Transverse colon (tissue), 4 donors: Measurements from ENCODE around the gene NUP153. TPM values are rescaled to one million over a fixed set of nuclear protein-coding genes. Genes with fewer than 3 reads are reported as not detected.
"Not testable (repeated sequence)": the region's sequence is repeated elsewhere in the genome, so short reads cannot be mapped to it uniquely, and the experiment has no call there.

ENCODE experiments used
- DNase-seq: peaks from one replicate; pipeline ENCODE4 v3.0.0-alpha.2; 2019
- H3K27ac ChIP-seq, 4 donors: fragments of 200-600 bp; sonication (generic); 2 replicates each; pipeline ENCODE4 v1.5.1; 2016 to 2018; ENCODE audit warnings: inconsistent platforms in 4 of 4
- H3K27me3 ChIP-seq: fragments of 200-600 bp; sonication (generic); 2 replicates; pipeline ENCODE4 v1.5.1; 2017; ENCODE audit warnings: inconsistent platforms
- H3K36me3 ChIP-seq, 4 donors: fragments of 200-600 bp; sonication (generic); 2 replicates each; pipeline ENCODE4 v1.5.1; 2017 to 2019; ENCODE audit warnings: inconsistent platforms in 4 of 4
- H3K4me1 ChIP-seq, 4 donors: fragments of 200-600 bp; sonication (generic); 2 replicates each; pipeline ENCODE4 v1.5.1; 2017 to 2020; ENCODE audit warnings: inconsistent platforms in 4 of 4
- H3K4me3 ChIP-seq, 4 donors: fragments of 200-600 bp; sonication (generic); 1 replicate in 1 of 4; 2 replicates in 3 of 4; pipeline versions ENCODE4 v1.5.1 to v1.6.1; 2017 to 2019; ENCODE audit warnings: inconsistent platforms in 4 of 4
- H3K9me3 ChIP-seq, 2 donors: fragments of 200-600 bp; sonication (generic); 2 replicates each; pipeline ENCODE4 v1.5.1; 2017 to 2019; ENCODE audit warnings: inconsistent platforms in 2 of 2
- EP300 ChIP-seq: sonication (generic); formaldehyde crosslinking; IDR thresholded peaks from one replicate; pipeline ENCODE4 v1.6.1; 2017; ENCODE audit warnings: antibody characterized with exemption, low read depth
- POLR2A ChIP-seq: fragments of 450-650 bp; IDR thresholded peaks from one replicate; pipeline ENCODE4 v1.6.1; 2016; ENCODE audit warnings: antibody characterized with exemption, mild to moderate bottlenecking, moderate library complexity
- POLR2AphosphoS5 ChIP-seq, 3 donors: sonication (generic); formaldehyde crosslinking; IDR thresholded peaks; one replicate each; pipeline ENCODE4 v1.6.1; 2016; ENCODE audit warnings: antibody characterized with exemption in 3 of 3
- WGBS, 2 donors: methylation state at CpG; one replicate each; pipeline ENCODE4 v1.1.5; 2018; ENCODE audit warnings: low coverage in 1 of 2; 5-methylcytosine and 5-hydroxymethylcytosine counted together
- in situ Hi-C, 4 donors: fragments of 200-750 bp; cut with MboI; loops; one replicate each; pipeline versions ENCODE4 v1.15.0 to v1.15.1; 2017; ENCODE audit warnings: low sequenced_read_pairs in 3 of 4, low pct_ligation_motif_present in 1 of 4, low pct_unique_long_range_greater_than_20kb in 1 of 4
- intact Hi-C: fragments of 100-400 bp; cut with DNase I; formaldehyde crosslinking; loops from one replicate; pipeline ENCODE4 v1.15.1; 2023; ENCODE audit warnings: low total_unique reads
- total RNA-seq, 4 donors: library from RNA; depleted of rRNA; stranded (reverse); fragments of >200 nt; gene quantifications; one replicate each; pipeline ENCODE4 v1.1.0, GENCODE V29; 2016
- TF ChIP-seq, protein P1 (sequence below), 5 experiments: fragments of 200-600 bp in 3 of 5; fragments of 450-650 bp in 2 of 5; sonication (generic) in 3 of 5; IDR thresholded peaks; 1 replicate in 2 of 5; 2 replicates in 3 of 5; pipeline ENCODE4 v1.5.1; 2016 to 2017; ENCODE audit warnings: antibody characterized with exemption in 5 of 5, inconsistent platforms in 3 of 5, mild to moderate bottlenecking in 2 of 5, moderate library complexity in 1 of 5

The NUP153 gene
- 10 to 100 TPM; 27.9 to 37.0 (median 32.1) TPM for total RNA-seq

DNA sequence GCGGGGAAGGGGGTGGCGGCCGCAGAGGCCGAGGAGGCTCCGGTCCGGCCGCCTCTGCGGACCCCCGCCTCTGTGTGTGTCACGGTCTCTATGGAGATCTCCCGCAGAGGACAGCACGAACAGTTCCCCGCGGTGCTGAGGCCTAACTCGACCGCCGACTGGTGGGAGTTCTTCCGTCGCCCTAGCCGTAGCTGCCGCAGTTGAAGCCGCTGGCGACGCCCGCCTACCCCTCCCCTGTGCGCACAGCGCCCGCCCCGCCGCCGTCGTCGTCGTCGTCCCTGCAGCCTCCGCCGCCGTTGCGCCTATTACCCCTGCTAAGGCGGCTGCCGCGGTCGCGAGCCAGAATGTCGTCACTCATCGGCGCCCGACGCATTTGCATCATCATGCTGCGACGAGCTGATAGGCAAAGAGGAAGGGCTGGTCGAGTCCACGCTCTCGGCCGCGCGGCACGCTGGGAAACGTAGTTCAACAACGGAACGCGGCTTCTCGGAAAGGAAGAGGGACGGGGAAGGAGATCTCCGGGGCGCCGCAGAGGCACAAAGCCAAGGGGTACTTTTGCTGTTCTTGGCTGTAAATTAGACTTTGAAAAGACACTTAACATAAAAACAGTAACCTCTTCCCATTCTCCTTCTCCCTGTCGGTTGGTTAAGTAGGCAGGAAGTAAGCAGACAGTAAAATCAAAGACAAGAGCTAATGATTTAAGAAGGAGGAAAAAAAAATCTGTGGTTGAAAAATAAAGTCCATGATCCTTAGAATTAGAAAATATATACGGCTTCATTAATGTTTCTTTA is at the start of gene NUP153:
Gene NUP153, minus strand, starts transcription at position 346 of the 791 bp plus-strand sequence. CDS start 538 bp downstream, outside the sequence.
- intact Hi-C loops = no loop called here
- Histone ChIP-seq H3K27me3 (no peaks in the 10 kb centered on the region), H3K4me3 (peak within 1 kb of the TSS; percentile 52 to 87 (median 68)), H3K27ac (peak within 1 kb of the TSS; percentile 95 to 99 (median 97)), H3K9me3 (no peaks in the 10 kb centered on the region), H3K4me1 (peaks cover 11 to 46% (median 37%) of the 10 kb centered on the region in 4 donors), H3K36me3 (no peaks in the 10 kb centered on the region)
- WGBS, 2 donors = 0 to 1% methylated on average over 14 to 58 of the region's 69 CpGs
- TF ChIP-seq POLR2A = peak; percentile 95
- TF ChIP-seq, protein P1, sequence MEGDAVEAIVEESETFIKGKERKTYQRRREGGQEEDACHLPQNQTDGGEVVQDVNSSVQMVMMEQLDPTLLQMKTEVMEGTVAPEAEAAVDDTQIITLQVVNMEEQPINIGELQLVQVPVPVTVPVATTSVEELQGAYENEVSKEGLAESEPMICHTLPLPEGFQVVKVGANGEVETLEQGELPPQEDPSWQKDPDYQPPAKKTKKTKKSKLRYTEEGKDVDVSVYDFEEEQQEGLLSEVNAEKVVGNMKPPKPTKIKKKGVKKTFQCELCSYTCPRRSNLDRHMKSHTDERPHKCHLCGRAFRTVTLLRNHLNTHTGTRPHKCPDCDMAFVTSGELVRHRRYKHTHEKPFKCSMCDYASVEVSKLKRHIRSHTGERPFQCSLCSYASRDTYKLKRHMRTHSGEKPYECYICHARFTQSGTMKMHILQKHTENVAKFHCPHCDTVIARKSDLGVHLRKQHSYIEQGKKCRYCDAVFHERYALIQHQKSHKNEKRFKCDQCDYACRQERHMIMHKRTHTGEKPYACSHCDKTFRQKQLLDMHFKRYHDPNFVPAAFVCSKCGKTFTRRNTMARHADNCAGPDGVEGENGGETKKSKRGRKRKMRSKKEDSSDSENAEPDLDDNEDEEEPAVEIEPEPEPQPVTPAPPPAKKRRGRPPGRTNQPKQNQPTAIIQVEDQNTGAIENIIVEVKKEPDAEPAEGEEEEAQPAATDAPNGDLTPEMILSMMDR (IDR thresholded peaks at IDR 0.05) = no peak
- TF ChIP-seq POLR2AphosphoS5 (IDR thresholded peaks at IDR 0.05) = peak; percentile 98
- TF ChIP-seq EP300 = peak; percentile 51
- in situ Hi-C loops = no loop called here
- DNase-seq = peak; percentile 100

DNA sequence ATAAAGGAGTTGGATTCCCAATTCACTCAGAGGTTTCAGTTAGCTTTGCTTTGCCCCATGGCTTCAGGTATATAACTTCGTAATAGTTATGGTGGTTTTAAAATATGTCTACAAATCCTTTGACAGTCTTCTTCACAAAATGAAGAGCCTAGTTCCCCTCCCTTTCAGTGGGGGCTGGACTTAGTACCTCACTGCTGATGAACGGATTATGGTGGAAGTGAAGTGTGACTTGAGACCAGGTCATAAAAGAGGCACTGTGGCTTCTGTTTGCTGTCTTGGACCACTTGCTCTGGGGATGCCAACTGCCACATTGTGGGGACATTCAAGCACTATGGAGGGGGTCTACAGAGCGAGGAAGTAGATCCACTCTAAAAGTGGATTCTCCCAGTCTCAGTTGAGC is 47.5 kb upstream of the NUP153 start:
- H3K36me3 ChIP-seq = no peaks in the 10 kb centered on the region
- no peak overlapping the region for H3K27ac ChIP-seq
- TF ChIP-seq POLR2A = no peak
- TF ChIP-seq, protein P1 (IDR thresholded peaks at IDR 0.05) = no peak
- TF ChIP-seq EP300 = no peak
- TF ChIP-seq POLR2AphosphoS5 (IDR thresholded peaks at IDR 0.05) = no peak
- intact Hi-C loops = no loop called here
- H3K27me3 ChIP-seq = no peaks in the 10 kb centered on the region
- no peaks in the 10 kb centered on the region for H3K4me1 ChIP-seq
- WGBS, 2 donors = 67 to 71% methylated on average over 3 of the region's 3 CpGs
- H3K4me3 ChIP-seq = no peak overlapping the region
- H3K9me3 ChIP-seq = no peaks in the 10 kb centered on the region
- in situ Hi-C loops = no loop called here
- DNase-seq = no peak

GRCh38 chr6:17745324-17745723 is 38.6 kb upstream of the NUP153 start:
- H3K4me3 ChIP-seq, H3K27ac ChIP-seq, H3K4me1 ChIP-seq, DNase-seq, H3K27me3 ChIP-seq, H3K36me3 ChIP-seq, in situ Hi-C loops, intact Hi-C loops, H3K9me3 ChIP-seq: not testable (repeated sequence)
- 95% methylated on average over 33 of the region's 35 CpGs; no CpG with 5 or more reads in 1 of the 2 donors for WGBS, 2 donors

GRCh38 chr6:17744757-17745308 is 38.1 kb upstream of the NUP153 start:
- DNase-seq, in situ Hi-C loops, H3K27ac ChIP-seq, H3K9me3 ChIP-seq, intact Hi-C loops, H3K4me3 ChIP-seq, H3K27me3 ChIP-seq, H3K36me3 ChIP-seq, H3K4me1 ChIP-seq: not testable (repeated sequence)
- 96% methylated on average over 13 of the region's 13 CpGs; no CpG with 5 or more reads in 1 of the 2 donors for WGBS, 2 donors

DNA sequence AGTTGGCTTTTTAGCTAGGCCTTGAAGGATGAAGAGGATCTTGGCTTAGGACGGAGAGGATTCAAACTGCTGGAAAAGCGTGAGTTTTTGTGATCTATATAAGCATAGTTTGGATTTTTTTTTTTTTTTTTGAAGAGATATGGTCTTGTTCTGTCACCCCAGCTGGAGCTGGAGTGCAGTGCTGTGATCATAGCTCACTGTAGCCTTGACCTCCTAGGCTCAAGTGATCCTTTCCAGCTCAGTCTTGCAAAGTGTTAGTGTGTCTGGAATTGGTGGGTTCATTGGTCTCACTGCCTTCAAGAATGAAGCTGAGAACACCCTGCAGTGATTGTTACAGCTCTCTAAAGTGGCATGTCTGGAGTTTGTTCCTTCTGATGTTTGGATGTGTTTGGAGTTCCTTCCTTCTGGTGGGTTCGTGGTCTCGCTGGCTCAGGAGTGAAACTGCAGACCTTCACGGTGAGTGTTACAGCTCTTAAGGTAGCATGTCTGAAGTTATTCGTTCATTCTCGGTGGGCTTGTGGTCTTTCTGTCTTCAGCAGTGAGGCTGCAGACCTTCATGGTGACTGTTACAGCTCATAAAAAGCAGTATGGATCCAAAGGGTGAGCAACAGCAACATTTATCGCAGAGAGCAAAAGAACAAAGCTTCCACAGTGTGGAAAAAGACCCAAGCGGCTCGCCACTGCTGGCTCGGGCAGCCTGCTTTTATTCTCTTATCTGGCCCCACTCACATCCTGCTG is 37.5 kb upstream of the NUP153 start:
- intact Hi-C loops = no loop called here
- in situ Hi-C loops = no loop called here
- no peaks in the 10 kb centered on the region for H3K36me3 ChIP-seq
- no peak for DNase-seq
- TF ChIP-seq POLR2AphosphoS5 (IDR thresholded peaks at IDR 0.05) (no peak), EP300 (no peak), POLR2A (no peak)
- TF ChIP-seq, protein P1 (IDR thresholded peaks at IDR 0.05) = no peak
- 50 to 70% methylated on average over 2 to 11 of the region's 11 CpGs for WGBS, 2 donors
- H3K27ac ChIP-seq = no peak overlapping the region
- H3K27me3 ChIP-seq = no peaks in the 10 kb centered on the region
- H3K9me3 ChIP-seq = no peaks in the 10 kb centered on the region
- no peaks in the 10 kb centered on the region for H3K4me1 ChIP-seq
- no peak overlapping the region for H3K4me3 ChIP-seq
